ENCODE results near the gene TSPAN3. TPM values are rescaled to one million over a fixed set of nuclear protein-coding genes. Genes with fewer than 3 reads are reported as not detected.

TSPAN3 gene
- total and polyA plus RNA-seq, 12 donors, result 52.2 to 159 (median 98.7) TPM

DNA sequence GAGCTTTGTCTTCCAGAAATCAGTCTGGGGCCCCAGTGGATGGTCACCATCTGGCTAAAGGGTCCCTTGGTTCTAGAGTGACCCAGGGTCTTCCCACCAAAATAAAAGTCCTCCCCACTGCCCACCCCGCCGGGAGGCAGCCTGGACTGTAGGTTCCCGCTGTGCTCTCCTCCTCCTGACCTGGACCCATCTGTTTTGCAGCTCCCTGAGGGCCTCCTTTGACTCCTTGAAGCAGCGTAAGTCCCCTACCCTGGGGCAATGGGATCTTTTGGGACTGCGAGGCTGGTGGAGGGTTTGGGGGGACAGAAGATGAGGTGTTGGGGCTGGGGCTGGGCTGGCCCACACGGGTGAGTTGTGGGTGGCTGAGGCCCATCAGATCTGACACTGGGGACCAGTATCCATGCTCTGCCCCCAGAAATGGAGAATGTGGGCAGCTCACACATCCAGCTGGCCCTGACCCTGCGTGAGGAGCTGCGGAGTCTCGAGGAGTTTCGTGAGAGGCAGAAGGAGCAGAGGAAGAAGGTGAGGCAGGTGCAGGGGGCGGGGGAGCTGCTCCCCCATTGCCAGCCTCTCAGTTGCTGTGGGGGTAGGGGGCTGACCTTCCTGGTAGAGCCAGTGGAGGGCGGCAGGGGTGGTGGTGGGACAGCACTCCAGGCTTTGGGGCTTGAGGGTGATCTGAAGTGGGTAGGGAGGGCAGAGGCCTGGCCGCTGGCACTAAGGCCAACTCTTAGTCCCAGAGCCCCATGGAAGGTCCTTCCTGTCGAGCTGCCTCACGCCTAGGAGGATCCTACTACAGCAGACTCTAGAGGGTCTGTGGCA lies 45.6 kb downstream of the TSPAN3 start:
- Histone ChIP-seq H3K36me3 (peaks cover 0 to 51% (median 0%) of the 10 kb centered on the region in 9 donors), H3K27ac (no peak overlapping the region), H3K4me3 (no peak overlapping the region), H3K9me3 (no peaks in the 10 kb centered on the region), H3K4me1 (peaks cover 0 to 34% (median 9%) of the 10 kb centered on the region in 9 donors), H3K27me3 (peaks cover 0 to 10% (median 0%) of the 10 kb centered on the region in 7 donors)
- intact Hi-C loops (cut with DNase I), result loop anchor here in 8 of 10 donors (5.0 to 10.0 kb wide), 5 partner anchors 50 to 520 kb away; no protein-coding TSS in a partner anchor
- ATAC-seq (no peak), DNase-seq (no peak)
- WGBS, 2 donors, result 92% methylated on average over 15 of the region's 15 CpGs
- TF ChIP-seq, protein P1, sequence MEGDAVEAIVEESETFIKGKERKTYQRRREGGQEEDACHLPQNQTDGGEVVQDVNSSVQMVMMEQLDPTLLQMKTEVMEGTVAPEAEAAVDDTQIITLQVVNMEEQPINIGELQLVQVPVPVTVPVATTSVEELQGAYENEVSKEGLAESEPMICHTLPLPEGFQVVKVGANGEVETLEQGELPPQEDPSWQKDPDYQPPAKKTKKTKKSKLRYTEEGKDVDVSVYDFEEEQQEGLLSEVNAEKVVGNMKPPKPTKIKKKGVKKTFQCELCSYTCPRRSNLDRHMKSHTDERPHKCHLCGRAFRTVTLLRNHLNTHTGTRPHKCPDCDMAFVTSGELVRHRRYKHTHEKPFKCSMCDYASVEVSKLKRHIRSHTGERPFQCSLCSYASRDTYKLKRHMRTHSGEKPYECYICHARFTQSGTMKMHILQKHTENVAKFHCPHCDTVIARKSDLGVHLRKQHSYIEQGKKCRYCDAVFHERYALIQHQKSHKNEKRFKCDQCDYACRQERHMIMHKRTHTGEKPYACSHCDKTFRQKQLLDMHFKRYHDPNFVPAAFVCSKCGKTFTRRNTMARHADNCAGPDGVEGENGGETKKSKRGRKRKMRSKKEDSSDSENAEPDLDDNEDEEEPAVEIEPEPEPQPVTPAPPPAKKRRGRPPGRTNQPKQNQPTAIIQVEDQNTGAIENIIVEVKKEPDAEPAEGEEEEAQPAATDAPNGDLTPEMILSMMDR (IDR thresholded peaks at IDR 0.05), result no peak

DNA sequence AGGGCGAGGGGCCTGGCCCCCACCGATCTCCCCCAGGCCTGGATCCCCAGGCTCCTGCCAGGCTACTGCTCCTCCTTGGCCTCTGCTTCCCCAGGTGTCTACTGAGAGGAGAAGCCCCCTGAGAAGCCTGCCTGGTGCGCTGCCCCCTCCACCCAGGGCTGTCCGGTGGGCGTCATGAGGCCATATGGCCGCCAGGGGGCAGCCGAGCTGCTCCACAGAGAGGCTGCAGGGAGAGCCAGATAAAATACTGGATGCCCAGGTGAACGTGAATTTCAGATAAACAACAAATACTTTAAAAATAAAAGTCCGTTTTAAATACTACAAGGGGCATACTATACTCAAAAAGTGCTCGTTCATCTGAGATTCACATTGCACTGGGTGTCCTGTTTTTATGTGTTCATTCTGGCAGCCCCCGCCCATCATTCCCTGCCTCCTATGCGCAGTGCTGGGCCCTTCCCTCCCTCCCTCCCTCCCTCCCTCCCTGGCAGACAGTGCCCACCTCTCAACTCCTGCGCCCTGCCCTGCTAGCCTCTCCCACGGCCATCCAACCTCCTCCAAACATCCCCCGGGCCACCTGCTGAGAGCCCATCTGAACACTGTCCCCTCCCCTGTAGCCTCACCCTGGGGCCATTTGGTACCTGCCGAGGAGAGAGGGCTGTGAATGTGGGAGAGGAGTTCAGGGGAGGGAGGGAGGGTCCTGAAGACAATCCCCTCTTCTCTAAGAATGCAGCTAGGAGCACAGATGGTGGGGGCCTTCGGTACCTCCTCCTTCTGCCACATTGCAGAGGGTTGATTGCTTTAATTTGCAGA lies 46.4 kb downstream of the TSPAN3 start:
- TF ChIP-seq, protein P1 (IDR thresholded peaks at IDR 0.05), result peak; percentile 93 to 98 (median 97)
- peaks cover 0 to 43% (median 0%) of the 10 kb centered on the region in 9 donors for H3K36me3 ChIP-seq
- no peak overlapping the region for H3K4me3 ChIP-seq
- H3K27me3 ChIP-seq, result peaks cover 0 to 10% (median 0%) of the 10 kb centered on the region in 7 donors
- ATAC-seq (peak; percentile 38 to 77 (median 54)), DNase-seq (peak; percentile 63 to 79)
- intact Hi-C loops (cut with DNase I), result loop anchor here in 9 of 10 donors (1.0 to 10.0 kb wide), 8 partner anchors 50 to 523 kb away; no protein-coding TSS in a partner anchor
- peaks cover 0 to 38% (median 9%) of the 10 kb centered on the region in 9 donors for H3K4me1 ChIP-seq
- WGBS, 2 donors, result 32 to 33% methylated on average over 17 of the region's 17 CpGs
- no peak overlapping the region for H3K27ac ChIP-seq
- no peaks in the 10 kb centered on the region for H3K9me3 ChIP-seq

DNA sequence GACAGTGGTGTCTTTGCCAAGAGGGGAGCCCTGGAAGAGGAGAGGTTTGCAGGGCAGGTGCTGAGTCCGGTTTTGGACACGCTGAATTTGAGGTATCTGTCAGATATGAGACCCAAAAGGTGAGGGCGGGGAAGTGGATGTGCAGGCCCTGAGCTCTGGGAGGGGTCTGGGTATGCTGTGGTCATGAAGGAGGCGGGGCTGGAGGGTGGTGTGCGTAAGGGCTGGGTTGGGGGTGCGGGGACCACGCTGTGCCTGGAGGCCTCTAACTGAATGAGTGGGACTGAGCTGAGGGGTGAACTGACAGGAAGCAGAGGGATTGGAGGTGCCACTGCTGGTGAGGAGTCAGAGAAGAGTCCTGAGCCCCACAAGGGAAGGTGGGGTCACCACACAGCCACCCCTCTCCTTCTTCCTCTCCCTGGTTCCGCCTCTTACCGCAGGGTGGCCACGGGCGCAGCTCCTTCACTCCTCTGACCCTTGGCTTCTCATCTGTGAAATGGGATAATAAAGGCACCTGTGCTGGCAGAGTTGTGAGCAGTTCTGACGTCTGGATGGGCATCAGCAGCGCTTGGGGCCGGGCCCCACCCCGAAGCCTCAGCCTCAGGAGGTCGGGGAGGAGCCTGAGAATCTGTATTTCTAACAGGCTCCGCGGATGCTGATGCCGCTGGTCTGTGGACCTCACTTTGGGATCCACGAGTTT lies 47.2 kb downstream of the TSPAN3 start:
- 63 to 70% methylated on average over 20 of the region's 20 CpGs for WGBS, 2 donors

More for the DNA sequence above, 47.2 kb downstream of the TSPAN3 start:
- DNase-seq (no peak), ATAC-seq (peak in 1 of 8 donors; percentile 6)
- H3K4me3 ChIP-seq, result no peak overlapping the region
- intact Hi-C loops (cut with DNase I), result loop anchor here in 7 of 10 donors (1.0 to 10.0 kb wide), 6 partner anchors 49 to 524 kb away; no protein-coding TSS in a partner anchor
- TF ChIP-seq, protein P1 (IDR thresholded peaks at IDR 0.05), result no peak
- H3K9me3 ChIP-seq, result no peaks in the 10 kb centered on the region
- peaks cover 0 to 39% (median 0%) of the 10 kb centered on the region in 9 donors for H3K36me3 ChIP-seq
- H3K4me1 ChIP-seq, result peaks cover 0 to 45% (median 9%) of the 10 kb centered on the region in 9 donors
- peaks cover 0 to 5% (median 0%) of the 10 kb centered on the region in 7 donors for H3K27me3 ChIP-seq
- H3K27ac ChIP-seq, result peak overlapping the region in 1 of 10 donors; percentile 80

Measured in heart right ventricle (tissue), 16 donors.